ENCODE data around the gene CYP2B6. TPM values are rescaled to one million over a fixed set of nuclear protein-coding genes. Genes with fewer than 3 reads are reported as not detected.

CYP2B6 gene
- total and polyA plus RNA-seq, 2 experiments from 2014 or later: 3.9 to 8.4 TPM

GRCh38 chr19:41030651-41031050 lies 39.6 kb downstream of the CYP2B6 start:
- no peak for TF ChIP-seq CREB1 (CRISPR knock-in tag; IDR thresholded peaks at IDR 0.05; ENCODE audit: low read depth)
- TF ChIP-seq CTCF (conservative IDR thresholded peaks at IDR 0.05; ENCODE audit: low read depth in 2 of 2): peak; percentile 32 to 77; a peak in 3 of 4 replicates
- Mint-ChIP-seq H3K27me3 (ENCODE audit: insufficient read depth, low read depth, poor library complexity) (peaks cover 9% of the 10 kb centered on the region), H3K9me3 (peaks cover 14% of the 10 kb centered on the region), H3K27ac (no peak overlapping the region), H3K4me1 (peaks cover 7% of the 10 kb centered on the region), H3K36me3 (ENCODE audit: low read depth) (peaks cover 2% of the 10 kb centered on the region; the same call in 2 of the 3 replicates), H3K4me3 (no peak overlapping the region)
- Histone ChIP-seq H2AFZ (peak overlapping the region; percentile 39), H3K79me2 (replicated peaks; ENCODE audit: insufficient read depth) (no peaks in the 10 kb centered on the region), H3K4me2 (no peak overlapping the region), H3K36me3 (ENCODE audit: insufficient read depth) (no peaks in the 10 kb centered on the region), H3K27ac (ENCODE audit: low read depth) (no peak overlapping the region), H3F3A (replicated peaks; ENCODE audit: low read depth) (no peaks in the 10 kb centered on the region), H3K4me1 (ENCODE audit: insufficient read depth) (no peaks in the 10 kb centered on the region; the same call in 1 of the 2 replicates), H4K20me1 (replicated peaks; ENCODE audit: insufficient read depth) (no peaks in the 10 kb centered on the region), H3K27me3 (ENCODE audit: insufficient read depth) (peaks cover 10% of the 10 kb centered on the region), H3K9me2 (ENCODE audit: insufficient read depth) (no peaks in the 10 kb centered on the region; the same call in 1 of the 2 replicates), H3K4me3 (no peak overlapping the region)
- peak; percentile 67 for DNase-seq (ENCODE audit: low spot score)
- ATAC-seq: peak; percentile 90

DNA sequence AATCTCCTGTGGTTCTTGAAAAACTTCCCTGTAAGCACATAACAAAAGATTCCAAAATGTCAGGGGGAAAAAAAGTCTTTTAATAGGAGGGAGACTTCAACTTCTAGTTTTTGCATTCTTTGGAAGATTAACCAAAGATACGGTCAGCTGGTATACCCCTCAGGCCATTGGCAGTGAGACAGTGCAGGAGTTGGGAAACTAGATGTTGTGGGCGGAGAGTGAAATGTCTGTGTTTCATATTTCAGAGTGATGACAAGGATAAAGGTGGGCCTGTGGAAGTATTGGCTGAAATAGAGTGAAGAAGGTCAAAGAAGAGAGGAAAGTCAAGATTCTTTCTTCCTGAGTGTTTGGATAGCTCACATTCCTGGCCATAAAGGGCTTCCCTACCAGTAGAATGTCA lies 40.8 kb downstream of the CYP2B6 start:
- no peak for ATAC-seq
- Histone ChIP-seq H4K20me1 (replicated peaks; ENCODE audit: insufficient read depth) (no peaks in the 10 kb centered on the region), H3K9me2 (ENCODE audit: insufficient read depth) (no peaks in the 10 kb centered on the region; the same call in 1 of the 2 replicates), H3K4me1 (ENCODE audit: insufficient read depth) (no peaks in the 10 kb centered on the region), H3K4me2 (no peak overlapping the region), H3K79me2 (replicated peaks; ENCODE audit: insufficient read depth) (no peaks in the 10 kb centered on the region), H3K4me3 (no peak overlapping the region), H2AFZ (no peak overlapping the region), H3K36me3 (ENCODE audit: insufficient read depth) (no peaks in the 10 kb centered on the region), H3K27me3 (ENCODE audit: insufficient read depth) (no peaks in the 10 kb centered on the region), H3F3A (replicated peaks; ENCODE audit: low read depth) (no peaks in the 10 kb centered on the region), H3K27ac (ENCODE audit: low read depth) (no peak overlapping the region)
- Mint-ChIP-seq H3K27ac (no peak overlapping the region), H3K36me3 (ENCODE audit: low read depth) (peaks cover 2% of the 10 kb centered on the region; the same call in 1 of the 3 replicates), H3K4me3 (no peak overlapping the region), H3K9me3 (peaks cover 14% of the 10 kb centered on the region), H3K4me1 (peaks cover 7% of the 10 kb centered on the region), H3K27me3 (ENCODE audit: insufficient read depth, low read depth, poor library complexity) (peaks cover 10% of the 10 kb centered on the region)
- DNase-seq (ENCODE audit: low spot score): no peak
- TF ChIP-seq ETS1 (IDR thresholded peaks at IDR 0.05) (no peak), REST (IDR thresholded peaks at IDR 0.05; ENCODE audit: unreplicated experiment) (no peak), EZH2 (IDR thresholded peaks at IDR 0.05; ENCODE audit: low read depth, unreplicated experiment) (no peak)
- TF ChIP-seq, protein P1, sequence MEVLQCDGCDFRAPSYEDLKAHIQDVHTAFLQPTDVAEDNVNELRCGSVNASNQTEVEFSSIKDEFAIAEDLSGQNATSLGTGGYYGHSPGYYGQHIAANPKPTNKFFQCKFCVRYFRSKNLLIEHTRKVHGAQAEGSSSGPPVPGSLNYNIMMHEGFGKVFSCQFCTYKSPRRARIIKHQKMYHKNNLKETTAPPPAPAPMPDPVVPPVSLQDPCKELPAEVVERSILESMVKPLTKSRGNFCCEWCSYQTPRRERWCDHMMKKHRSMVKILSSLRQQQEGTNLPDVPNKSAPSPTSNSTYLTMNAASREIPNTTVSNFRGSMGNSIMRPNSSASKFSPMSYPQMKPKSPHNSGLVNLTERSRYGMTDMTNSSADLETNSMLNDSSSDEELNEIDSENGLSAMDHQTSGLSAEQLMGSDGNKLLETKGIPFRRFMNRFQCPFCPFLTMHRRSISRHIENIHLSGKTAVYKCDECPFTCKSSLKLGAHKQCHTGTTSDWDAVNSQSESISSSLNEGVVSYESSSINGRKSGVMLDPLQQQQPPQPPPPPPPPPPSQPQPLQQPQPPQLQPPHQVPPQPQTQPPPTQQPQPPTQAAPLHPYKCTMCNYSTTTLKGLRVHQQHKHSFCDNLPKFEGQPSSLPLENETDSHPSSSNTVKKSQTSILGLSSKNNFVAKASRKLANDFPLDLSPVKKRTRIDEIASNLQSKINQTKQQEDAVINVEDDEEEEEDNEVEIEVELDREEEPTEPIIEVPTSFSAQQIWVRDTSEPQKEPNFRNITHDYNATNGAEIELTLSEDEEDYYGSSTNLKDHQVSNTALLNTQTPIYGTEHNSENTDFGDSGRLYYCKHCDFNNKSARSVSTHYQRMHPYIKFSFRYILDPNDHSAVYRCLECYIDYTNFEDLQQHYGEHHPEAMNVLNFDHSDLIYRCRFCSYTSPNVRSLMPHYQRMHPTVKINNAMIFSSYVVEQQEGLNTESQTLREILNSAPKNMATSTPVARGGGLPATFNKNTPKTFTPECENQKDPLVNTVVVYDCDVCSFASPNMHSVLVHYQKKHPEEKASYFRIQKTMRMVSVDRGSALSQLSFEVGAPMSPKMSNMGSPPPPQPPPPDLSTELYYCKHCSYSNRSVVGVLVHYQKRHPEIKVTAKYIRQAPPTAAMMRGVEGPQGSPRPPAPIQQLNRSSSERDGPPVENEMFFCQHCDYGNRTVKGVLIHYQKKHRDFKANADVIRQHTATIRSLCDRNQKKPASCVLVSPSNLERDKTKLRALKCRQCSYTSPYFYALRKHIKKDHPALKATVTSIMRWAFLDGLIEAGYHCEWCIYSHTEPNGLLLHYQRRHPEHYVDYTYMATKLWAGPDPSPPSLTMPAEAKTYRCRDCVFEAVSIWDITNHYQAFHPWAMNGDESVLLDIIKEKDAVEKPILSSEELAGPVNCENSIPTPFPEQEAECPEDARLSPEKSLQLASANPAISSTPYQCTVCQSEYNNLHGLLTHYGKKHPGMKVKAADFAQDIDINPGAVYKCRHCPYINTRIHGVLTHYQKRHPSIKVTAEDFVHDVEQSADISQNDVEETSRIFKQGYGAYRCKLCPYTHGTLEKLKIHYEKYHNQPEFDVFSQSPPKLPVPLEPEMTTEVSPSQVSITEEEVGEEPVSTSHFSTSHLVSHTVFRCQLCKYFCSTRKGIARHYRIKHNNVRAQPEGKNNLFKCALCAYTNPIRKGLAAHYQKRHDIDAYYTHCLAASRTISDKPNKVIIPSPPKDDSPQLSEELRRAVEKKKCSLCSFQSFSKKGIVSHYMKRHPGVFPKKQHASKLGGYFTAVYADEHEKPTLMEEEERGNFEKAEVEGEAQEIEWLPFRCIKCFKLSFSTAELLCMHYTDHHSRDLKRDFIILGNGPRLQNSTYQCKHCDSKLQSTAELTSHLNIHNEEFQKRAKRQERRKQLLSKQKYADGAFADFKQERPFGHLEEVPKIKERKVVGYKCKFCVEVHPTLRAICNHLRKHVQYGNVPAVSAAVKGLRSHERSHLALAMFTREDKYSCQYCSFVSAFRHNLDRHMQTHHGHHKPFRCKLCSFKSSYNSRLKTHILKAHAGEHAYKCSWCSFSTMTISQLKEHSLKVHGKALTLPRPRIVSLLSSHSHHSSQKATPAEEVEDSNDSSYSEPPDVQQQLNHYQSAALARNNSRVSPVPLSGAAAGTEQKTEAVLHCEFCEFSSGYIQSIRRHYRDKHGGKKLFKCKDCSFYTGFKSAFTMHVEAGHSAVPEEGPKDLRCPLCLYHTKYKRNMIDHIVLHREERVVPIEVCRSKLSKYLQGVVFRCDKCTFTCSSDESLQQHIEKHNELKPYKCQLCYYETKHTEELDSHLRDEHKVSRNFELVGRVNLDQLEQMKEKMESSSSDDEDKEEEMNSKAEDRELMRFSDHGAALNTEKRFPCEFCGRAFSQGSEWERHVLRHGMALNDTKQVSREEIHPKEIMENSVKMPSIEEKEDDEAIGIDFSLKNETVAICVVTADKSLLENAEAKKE (CRISPR knock-in tag; IDR thresholded peaks at IDR 0.05): no peak
